Neural progenitor cell (in vitro differentiated cells): ENCODE data around the gene ERGIC3. TPM values are rescaled to one million over a fixed set of nuclear protein-coding genes. Genes with fewer than 3 reads are reported as not detected.

ENCODE experiments used
- DNase-seq: peaks from one replicate; pipeline ENCODE4 v3.0.0-alpha.2; 2016; ENCODE audit warnings: low spot score
- H2AFZ ChIP-seq: fragments of 200-600 bp; sonication (generic); replicated peaks from 2 replicates; pipeline ENCODE4 v1.6.1; 2016; ENCODE audit warnings: antibody characterized with exemption
- H3F3A ChIP-seq: fragments of 200-600 bp; sonication (generic); 2 replicates; pipeline ENCODE4 v1.6.1; 2016; ENCODE audit warnings: antibody characterized with exemption, low read depth
- H3K27ac ChIP-seq: fragments of 200-600 bp; sonication (generic); 2 replicates; pipeline ENCODE4 v1.5.1; 2016; ENCODE audit warnings: mild to moderate bottlenecking
- H3K27me3 ChIP-seq: fragments of 200-600 bp; sonication (generic); 2 replicates; pipeline ENCODE4 v1.6.1; 2016; ENCODE audit warnings: mild to moderate bottlenecking, moderate library complexity
- H3K36me3 ChIP-seq: fragments of 200-600 bp; sonication (generic); 2 replicates; pipeline ENCODE4 v1.5.1; 2016
- H3K4me1 ChIP-seq: fragments of 200-600 bp; sonication (generic); 2 replicates; pipeline ENCODE4 v1.6.1; 2016; ENCODE audit warnings: mixed run types
- H3K4me2 ChIP-seq: fragments of 200-600 bp; sonication (generic); 2 replicates; pipeline ENCODE4 v1.6.1; 2016
- H3K4me3 ChIP-seq: fragments of 200-600 bp; sonication (generic); 2 replicates; pipeline ENCODE4 v1.5.1; 2016
- H3K79me2 ChIP-seq: fragments of 200-600 bp; sonication (generic); 2 replicates; pipeline ENCODE4 v1.6.1; 2016; ENCODE audit warnings: low read depth
- H3K9ac ChIP-seq: fragments of 200-600 bp; sonication (generic); 2 replicates; pipeline ENCODE4 v1.6.1; 2016
- H3K9me3 ChIP-seq: fragments of 200-600 bp; sonication (generic); 2 replicates; pipeline ENCODE4 v1.5.1; 2016; ENCODE audit warnings: low read depth
- H4K20me1 ChIP-seq: fragments of 200-600 bp; sonication (generic); 2 replicates; pipeline ENCODE4 v1.6.1; 2016; ENCODE audit warnings: low read depth
- H3K27ac Mint-ChIP-seq: 3 replicates; pipeline ENCODE4 v1.8.0; 2021; ENCODE audit warnings: mixed read lengths
- H3K27me3 Mint-ChIP-seq: 2 replicates; pipeline ENCODE4 v1.8.0; 2022; ENCODE audit warnings: low read depth, mild to moderate bottlenecking, inconsistent platforms, moderate library complexity, mixed read lengths; ENCODE audit not compliant: insufficient read depth
- H3K36me3 Mint-ChIP-seq: 3 replicates; pipeline ENCODE4 v1.8.0; 2021; ENCODE audit warnings: mixed read lengths
- H3K4me1 Mint-ChIP-seq: 3 replicates; pipeline ENCODE4 v1.8.0; 2021; ENCODE audit warnings: mixed read lengths
- H3K4me3 Mint-ChIP-seq: 3 replicates; pipeline ENCODE4 v1.8.0; 2021; ENCODE audit warnings: mild to moderate bottlenecking, moderate library complexity, mixed read lengths
- H3K9me3 Mint-ChIP-seq: 3 replicates; pipeline ENCODE4 v1.8.0; 2020; ENCODE audit warnings: mixed read lengths
- CTCF ChIP-seq: fragments of 200-600 bp; sonication (generic); IDR thresholded peaks from 2 replicates; pipeline ENCODE4 v1.5.1; 2017; ENCODE audit warnings: antibody characterized with exemption, mild to moderate bottlenecking
- EZH2 ChIP-seq: fragments of 200-600 bp; sonication (generic); IDR thresholded peaks from 2 replicates; pipeline ENCODE4 v1.6.1; 2017; ENCODE audit warnings: antibody characterized with exemption, mild to moderate bottlenecking, moderate library complexity
- EZH2phosphoT487 ChIP-seq: fragments of 200-600 bp; sonication (generic); IDR thresholded peaks from 2 replicates; pipeline ENCODE4 v1.6.1; 2017; ENCODE audit warnings: antibody characterized with exemption
- total RNA-seq: library from RNA; depleted of rRNA; stranded (reverse); fragments of >200 nt; gene quantifications from 2 replicates; pipeline ENCODE4 v1.2.3, GENCODE V29; 2015; ENCODE audit warnings: low replicate concordance

The ERGIC3 gene
- total RNA-seq: 271 and 383 TPM in 2 replicates

GRCh38 chr20:35541783-35542662 is at the start of gene ERGIC3:
ERGIC3 (plus strand) TSS chr20:35542078; CDS start chr20:35542098, 20 bp downstream.
- H3F3A ChIP-seq: peaks cover 29% of the 10 kb centered on the region
- H3K36me3 ChIP-seq: no peaks in the 10 kb centered on the region
- peak within 1 kb of the TSS; percentile 87 for H3K27ac ChIP-seq
- H3K4me1 ChIP-seq: peaks cover 12% of the 10 kb centered on the region
- DNase-seq: peak; percentile 99
- peak within 1 kb of the TSS; percentile 87 for H3K4me2 ChIP-seq
- no peaks in the 10 kb centered on the region for H3K9me3 ChIP-seq
- H3K4me3 Mint-ChIP-seq: peak within 1 kb of the TSS; percentile 91
- no peaks in the 10 kb centered on the region for H4K20me1 ChIP-seq
- peaks cover 17% of the 10 kb centered on the region for H3K4me1 Mint-ChIP-seq
- peak within 1 kb of the TSS; percentile 74 for H3K4me3 ChIP-seq
- no peaks in the 10 kb centered on the region for H3K9me3 Mint-ChIP-seq
- no peaks in the 10 kb centered on the region for H3K27me3 ChIP-seq
- H2AFZ ChIP-seq: peak within 1 kb of the TSS; percentile 89
- TF ChIP-seq CTCF: peak; percentile 18
- no peak for TF ChIP-seq EZH2
- no peak for TF ChIP-seq EZH2phosphoT487
- H3K27me3 Mint-ChIP-seq: peaks cover 2% of the 10 kb centered on the region
- H3K79me2 ChIP-seq: peaks cover 13% of the 10 kb centered on the region
- peak within 1 kb of the TSS; percentile 81 for H3K27ac Mint-ChIP-seq
- H3K36me3 Mint-ChIP-seq: peaks cover 7% of the 10 kb centered on the region
- H3K9ac ChIP-seq: peak within 1 kb of the TSS; percentile 53

- Histone ChIP-seq H3K4me1 (no peaks in the 10 kb centered on the region), H3K9me3 (no peaks in the 10 kb centered on the region), H2AFZ (no peak overlapping the region), H3K36me3 (peaks cover 4% of the 10 kb centered on the region), H3K79me2 (no peaks in the 10 kb centered on the region), H3F3A (no peaks in the 10 kb centered on the region), H3K4me3 (no peak overlapping the region), H3K27me3 (no peaks in the 10 kb centered on the region), H3K27ac (no peak overlapping the region), H3K4me2 (no peak overlapping the region), H3K9ac (no peak overlapping the region), H4K20me1 (no peaks in the 10 kb centered on the region)
- H3K27me3 Mint-ChIP-seq: peaks cover 2% of the 10 kb centered on the region
- TF ChIP-seq EZH2: no peak
- no peak for TF ChIP-seq CTCF
- TF ChIP-seq EZH2phosphoT487: no peak
- peaks cover 35% of the 10 kb centered on the region for H3K36me3 Mint-ChIP-seq
- H3K4me1 Mint-ChIP-seq: no peaks in the 10 kb centered on the region
- no peak for DNase-seq
- H3K27ac Mint-ChIP-seq: no peak overlapping the region
- no peaks in the 10 kb centered on the region for H3K9me3 Mint-ChIP-seq
- H3K4me3 Mint-ChIP-seq: no peak overlapping the region
Observed at GRCh38 chr20:35492352-35492751, 49.5 kb upstream of the ERGIC3 start.

- H3K9ac ChIP-seq: no peak overlapping the region
- H3K36me3 ChIP-seq: peaks cover 4% of the 10 kb centered on the region
- Mint-ChIP-seq H3K4me3 (no peak overlapping the region), H3K4me1 (no peaks in the 10 kb centered on the region), H3K27me3 (peaks cover 5% of the 10 kb centered on the region), H3K27ac (no peak overlapping the region), H3K36me3 (peaks cover 48% of the 10 kb centered on the region), H3K9me3 (no peaks in the 10 kb centered on the region)
- no peak overlapping the region for H3K4me3 ChIP-seq
- no peak overlapping the region for H3K27ac ChIP-seq
- H3K79me2 ChIP-seq: no peaks in the 10 kb centered on the region
- no peak for DNase-seq
- H3K4me1 ChIP-seq: no peaks in the 10 kb centered on the region
- TF ChIP-seq EZH2 (no peak), EZH2phosphoT487 (no peak), CTCF (no peak)
- H2AFZ ChIP-seq: no peak overlapping the region
- no peaks in the 10 kb centered on the region for H3F3A ChIP-seq
- H3K9me3 ChIP-seq: no peaks in the 10 kb centered on the region
- H4K20me1 ChIP-seq: no peaks in the 10 kb centered on the region
- H3K4me2 ChIP-seq: no peak overlapping the region
- no peaks in the 10 kb centered on the region for H3K27me3 ChIP-seq
Observed at GRCh38 chr20:35496481-35496880, 45.4 kb upstream of the ERGIC3 start.
